NK-92 (cell line): ENCODE results near the gene PIP4K2A.

Experiments
- DNase-seq: peaks from one replicate; lab custom pipeline; 2025; ENCODE audit not compliant: unreplicated experiment; lab: John Stamatoyannopoulos, UW

The PIP4K2A gene

DNA sequence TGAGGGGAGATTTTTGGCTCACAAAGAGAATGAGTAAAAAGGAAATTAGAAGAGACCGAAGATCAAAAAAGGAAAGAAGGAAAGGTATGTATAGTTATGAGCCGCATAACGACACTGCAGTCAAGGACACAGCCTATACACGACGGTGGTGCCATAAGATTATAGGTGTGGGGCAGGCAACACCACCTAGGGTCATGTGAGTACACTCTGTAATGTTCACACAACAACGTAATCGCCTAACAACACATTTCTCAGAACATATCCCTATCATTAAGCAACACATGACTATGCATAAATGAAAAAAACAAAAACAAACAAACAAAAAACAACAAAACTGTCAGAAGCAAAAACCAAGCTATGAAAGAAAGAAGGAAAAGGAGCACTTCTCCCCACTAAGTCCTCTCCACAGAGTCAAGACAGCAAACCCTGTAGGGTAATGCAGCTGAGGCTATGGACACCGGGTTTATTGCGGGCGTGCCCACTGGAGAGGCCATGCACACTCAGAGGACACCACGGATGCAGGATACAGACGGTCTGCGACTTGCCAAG, 45.1 kb downstream of the PIP4K2A start:
- no peak for DNase-seq

DNA sequence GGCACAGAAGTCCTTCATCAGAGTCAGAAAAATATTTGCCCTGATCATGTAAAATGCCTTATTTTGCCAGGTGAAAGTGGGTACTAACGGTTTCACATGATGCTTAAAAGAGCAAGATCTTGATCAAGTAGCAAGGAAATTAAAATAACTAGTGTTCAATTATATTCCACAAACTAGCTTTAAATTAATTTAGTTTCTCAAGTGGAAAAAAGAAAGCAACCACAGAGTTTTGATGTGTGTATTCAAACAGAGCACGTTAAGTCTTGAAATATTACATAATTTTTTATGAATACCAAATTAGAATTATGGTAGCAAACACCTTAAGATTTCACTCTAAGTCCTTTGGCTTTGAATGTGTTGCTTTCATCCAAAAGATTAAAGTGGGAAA, 47.3 kb downstream of the PIP4K2A start:
- no peak for DNase-seq

DNA sequence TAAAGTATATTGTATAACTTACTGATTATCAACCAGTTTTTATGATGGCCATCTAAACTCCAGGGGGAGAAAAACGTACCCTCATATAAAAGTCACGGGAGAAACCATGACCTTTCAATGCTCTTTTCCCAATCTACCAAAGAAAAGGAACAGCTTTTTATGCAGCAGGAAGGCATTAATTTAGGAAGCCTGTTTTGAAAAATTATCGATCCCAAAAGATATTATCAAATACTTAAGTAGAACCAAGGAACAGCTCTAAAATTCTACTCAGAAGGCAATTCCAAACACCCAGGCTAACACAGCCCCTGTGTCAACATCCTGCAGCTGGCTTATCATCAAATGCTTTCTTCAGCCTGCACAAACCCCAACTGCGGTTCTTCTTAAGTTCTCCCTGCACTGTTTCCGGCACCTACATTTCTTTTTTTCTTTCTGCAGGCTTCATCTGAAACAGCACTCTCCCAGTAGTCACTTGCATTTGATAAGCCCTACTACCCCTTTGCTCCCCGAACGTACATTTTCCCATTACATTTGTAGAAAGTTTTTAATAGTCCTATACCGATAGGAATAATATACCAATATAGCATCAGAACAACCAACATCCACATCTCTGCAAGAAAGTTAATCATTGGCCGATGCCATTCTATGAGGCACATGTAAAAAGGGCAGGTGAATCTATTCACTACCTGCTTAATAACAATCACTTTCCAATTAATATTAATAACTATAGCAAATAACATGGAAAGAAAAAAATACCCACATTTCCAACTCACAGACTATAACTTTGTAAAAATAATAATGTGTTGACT, 47.9 kb downstream of the PIP4K2A start:
- DNase-seq = no peak

DNA sequence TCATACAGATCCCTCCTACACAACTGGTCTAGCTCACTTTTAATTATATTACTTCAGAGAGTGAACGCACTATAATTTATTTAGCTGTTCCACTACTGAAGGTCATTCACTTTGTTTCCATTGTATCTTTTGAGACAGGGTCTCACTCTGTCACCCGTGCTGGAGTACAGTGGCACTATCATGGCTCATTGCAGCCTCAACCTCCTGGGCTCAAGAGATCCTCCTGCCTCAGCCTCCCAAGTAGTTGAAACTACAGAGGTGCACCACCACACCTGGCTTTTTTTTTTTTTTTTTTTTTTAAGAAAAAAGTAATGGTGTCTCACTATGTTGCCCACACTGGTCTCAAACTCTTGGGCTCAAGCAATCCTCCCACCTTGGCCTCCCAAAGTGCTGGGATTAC, 49.0 kb downstream of the PIP4K2A start:
- DNase-seq = no peak

DNA sequence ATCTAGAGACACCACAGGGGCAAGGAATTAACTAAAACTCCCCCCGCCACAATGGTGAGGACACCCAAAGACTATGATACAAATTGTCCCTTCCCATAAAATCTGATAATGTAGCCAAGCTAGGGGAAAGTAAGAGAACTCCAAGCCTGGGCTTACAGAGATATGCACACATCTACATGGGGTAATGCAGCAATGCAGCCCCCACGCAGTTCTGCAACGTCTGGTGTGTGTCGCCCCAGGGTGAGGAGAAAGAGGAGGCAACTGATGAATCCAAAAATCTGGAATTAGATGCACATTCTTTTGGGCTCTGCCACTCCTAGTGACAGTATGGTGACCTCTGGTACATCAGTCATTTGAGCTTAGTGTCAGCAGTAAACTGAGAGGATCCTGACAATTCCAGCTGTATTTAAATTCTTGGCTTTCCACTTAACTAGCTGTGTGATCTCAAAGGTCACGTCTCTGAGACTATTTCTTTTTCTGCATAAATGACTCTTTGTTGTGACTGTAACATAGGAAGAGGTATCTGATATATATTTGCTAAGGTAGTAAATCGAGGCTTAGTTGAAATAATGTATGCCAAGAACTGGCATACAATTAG, 51.5 kb downstream of the PIP4K2A start:
- DNase-seq = no peak

DNA sequence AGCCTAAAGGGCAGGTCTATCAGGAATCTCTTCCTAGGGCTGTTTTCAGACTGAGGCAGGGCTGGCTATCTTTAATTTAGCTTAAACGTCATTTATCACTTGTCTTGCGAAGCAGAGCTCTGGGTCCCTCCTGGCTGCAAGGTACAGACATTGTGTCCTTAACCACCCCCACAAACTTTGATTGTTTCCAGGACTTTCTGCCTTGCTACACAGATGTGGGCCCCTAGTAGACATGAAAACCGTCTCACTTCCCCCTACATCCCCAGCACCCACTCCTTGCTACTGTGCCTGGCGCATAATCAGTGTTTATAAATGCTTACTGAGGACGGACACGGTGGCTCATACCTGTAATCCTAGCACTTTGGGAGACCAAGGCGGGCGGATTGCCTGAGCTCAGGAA, 54.5 kb downstream of the PIP4K2A start:
- no peak for DNase-seq

DNA sequence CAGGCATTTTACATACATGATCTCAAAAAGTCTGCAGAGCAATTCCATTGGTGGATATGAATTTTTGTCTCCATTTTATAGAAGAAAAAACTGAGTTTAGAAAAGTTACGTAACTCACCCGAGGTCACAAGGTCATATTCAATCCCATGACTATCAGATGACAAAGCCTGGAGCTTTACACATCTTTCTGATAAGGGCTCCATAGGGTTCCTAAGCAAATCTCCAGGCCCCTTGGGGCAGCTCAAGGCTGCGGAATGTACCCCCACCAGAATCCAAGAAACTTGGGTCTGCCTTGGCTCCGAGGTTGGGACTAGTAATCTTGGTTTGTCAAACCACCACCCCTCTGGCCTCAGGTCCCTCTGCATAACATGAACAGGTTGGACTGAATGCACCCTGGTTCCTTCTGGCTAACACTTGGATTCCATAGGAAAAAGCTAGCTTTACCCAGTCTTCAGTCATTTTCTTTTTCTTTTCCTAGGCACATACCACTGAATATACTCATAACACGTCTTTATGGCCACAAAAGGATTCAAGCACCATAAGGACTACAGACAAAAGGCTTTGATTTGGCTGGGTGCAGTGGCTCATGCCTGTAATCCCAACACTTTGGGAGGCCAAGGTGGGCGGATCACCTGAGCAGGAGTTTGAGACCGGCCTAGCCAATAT, 55.5 kb downstream of the PIP4K2A start:
- DNase-seq = no peak

DNA sequence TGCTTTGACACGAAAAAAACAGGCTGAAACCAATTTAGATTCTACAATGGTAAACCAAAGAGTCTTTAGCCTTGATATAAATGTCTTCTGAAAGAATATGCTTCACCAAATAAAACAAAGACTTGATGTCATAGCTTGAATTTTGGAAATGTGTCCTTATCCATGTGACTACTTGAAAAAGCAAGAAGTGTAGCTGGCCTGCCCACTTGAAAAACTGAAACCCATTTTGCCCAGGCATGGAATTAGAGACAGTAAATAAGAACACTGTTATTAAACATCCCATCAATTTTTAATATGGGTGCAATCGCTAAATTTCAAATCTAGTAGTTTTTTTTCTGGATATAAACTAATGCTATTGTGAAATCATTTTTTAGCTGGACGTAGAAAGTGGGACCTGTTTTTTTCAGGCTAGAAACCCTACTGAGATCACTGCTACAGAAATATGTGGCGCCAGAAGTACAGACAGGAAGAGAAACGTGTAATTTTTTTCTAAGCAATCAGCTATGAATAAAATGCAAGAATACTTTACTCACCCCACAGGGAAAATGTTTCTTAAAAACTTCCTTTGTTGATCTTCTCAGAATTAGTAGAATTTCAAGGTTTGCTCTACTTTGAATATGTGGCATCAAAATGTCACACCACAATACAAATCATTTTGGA, 56.7 kb downstream of the PIP4K2A start:
- no peak for DNase-seq

DNA sequence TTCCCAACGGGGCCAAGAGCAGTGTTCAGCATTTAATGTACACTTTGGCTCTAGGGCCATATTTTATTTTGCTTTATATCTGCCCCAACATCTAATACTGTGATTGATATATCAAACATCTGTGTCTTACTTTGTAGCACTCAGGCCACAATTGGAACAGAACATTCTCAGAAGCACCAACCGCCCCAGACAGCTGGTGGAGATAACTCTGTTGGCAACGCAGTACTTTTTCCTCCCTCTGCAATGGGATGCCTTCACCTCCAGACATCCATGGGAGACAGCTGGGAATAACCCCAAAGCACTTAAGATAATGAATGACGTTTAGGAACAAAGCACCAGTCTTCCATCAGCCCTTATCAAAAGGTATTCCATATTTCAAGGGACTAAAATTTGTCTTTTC, 57.4 kb downstream of the PIP4K2A start:
- DNase-seq = no peak

DNA sequence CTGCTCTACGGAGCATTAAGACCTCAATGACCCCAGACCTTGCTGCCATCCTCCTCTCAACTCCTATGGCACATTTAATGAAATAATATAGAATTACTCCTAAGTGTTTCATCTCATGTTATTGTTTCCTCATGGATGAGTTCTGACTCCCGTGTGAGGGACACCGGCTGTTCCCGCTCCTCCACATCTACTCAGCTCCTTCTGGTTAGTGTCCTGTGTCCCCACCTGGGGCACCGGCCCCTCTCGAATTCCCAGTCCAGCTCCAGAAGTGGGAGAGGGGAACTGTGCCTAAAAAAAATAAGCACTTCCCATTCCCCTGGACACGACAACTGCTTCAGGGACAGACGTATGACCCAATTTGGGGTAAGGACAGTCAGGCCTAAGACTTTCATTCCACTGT, 58.3 kb downstream of the PIP4K2A start:
- no peak for DNase-seq

DNA sequence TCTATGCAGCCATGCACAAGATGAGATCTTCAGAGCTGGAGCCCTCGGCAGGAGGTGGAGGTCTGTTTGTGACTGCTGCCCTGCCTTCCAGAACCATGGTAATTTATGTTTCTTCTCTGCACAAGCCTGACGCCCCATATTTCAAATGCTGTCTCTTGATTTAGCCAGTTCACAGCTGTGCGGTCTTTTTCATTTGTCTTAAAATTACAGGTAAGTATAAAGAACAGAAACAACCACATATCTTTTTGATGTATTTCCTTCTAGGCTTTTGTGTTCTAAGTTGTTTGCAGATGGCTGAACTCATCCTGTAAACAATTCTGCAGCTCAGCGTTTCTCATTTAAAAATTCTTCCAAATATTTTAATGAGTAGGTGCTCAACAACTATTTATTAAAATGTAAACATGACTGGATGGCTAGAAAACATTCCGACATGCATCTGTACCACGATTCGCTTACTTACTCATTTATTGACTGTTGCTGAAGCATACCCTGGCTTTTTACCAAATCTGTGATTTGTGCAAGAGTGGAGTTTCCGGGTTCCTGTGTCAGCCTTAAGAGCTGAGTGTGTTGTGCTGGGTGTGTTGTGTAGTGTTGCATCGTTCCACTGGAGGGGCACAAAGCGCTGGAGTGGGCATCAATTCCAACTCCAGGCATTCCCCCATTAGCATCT, 58.9 kb downstream of the PIP4K2A start:
- DNase-seq = no peak

DNA sequence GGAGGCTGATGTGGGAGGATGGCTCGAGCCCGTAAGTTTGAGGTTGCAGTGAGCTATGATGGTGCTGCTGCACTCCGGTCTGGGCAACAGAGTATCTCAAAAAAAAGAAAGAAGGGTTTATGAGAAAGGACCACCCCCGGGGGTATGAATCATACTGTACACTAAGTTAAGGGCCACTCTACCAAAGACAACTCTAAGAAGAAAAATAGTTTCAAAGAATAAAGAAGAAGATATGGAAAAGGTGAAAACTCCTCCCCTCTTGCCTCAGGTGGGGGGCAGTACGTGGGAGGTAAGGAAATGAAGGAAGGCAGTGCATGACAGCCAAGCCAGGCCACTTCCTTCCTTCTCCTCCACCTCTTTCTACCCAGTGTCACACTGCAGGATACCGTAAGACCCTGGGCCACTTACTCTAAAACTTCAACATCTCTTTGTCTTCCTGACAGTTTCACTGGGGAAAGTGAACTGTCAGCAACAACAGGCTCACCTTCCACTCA, 61.3 kb downstream of the PIP4K2A start:
- DNase-seq = no peak

DNA sequence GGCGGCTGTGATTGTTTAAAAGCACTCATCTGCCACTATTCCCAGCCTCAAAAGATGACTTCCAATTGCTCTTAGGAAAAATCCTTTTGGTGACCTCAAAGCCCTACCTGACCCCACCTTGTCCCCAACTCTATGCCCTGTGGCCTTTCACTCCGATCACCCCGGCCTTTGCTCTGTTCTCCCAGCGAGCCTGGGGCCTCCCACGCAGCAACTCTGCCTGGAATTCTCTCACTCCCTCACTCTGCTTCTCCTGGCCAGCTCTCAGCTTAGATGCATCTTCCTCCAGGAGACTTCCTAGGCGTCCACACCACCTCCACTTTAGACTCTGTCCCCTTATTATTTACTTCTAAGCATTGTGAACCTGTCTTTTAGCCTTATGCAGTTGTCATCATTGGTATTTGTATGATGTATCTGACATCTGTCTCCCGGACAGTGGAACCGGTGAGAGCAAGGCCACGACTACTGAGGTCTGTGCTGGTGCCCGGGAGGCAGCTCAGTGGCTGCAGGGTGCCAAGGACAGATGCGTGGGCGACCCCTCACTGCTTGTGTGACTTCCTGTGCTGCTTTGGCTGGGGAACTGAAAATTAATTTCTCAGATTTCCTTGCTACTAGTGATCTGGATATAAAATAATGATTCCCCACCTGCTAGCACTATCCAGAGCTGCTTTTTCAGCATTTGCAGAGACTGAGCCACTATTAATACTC, 63.0 kb downstream of the PIP4K2A start:
- DNase-seq = no peak

DNA sequence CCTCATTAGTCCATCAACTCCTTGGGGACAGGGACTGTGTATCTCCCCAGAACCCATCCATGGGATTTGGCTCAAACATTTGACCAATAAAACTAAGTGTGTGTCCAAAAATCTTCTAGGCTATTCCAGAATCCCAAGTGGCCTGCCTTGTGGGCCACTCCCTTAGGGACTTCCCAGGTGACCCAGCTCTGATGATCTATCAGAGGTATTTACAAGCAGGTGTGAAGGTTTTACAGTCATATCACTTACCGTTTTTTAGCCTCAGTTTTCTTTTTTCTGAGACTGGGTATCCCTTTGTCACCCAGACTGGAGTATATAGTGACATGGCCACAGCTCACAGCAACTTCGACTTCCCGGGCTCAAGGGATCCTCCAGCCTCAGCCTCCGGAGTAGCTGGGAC, 64.4 kb downstream of the PIP4K2A start:
- DNase-seq = no peak

DNA sequence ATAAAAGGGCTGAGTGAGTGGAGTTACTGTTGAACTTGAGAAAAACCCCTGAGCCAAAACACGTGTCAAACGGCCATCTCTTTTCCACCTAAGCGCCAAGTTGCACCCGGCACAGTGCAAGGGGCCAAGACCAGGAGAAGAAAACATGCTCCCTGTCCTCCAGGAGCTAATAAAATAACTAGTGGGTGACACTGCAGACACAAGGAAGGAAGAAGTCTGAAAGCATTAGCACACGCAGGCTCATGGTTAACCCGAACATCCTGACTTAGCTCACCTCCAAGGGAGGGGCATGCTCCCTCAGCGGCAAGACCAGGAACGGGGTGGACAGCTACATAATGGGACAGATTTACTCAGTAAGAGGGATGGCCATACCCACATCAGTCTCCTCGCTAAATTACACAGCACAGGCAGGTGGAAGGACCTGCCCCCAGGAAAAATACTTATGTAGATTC, 65.0 kb downstream of the PIP4K2A start:
- DNase-seq = no peak

DNA sequence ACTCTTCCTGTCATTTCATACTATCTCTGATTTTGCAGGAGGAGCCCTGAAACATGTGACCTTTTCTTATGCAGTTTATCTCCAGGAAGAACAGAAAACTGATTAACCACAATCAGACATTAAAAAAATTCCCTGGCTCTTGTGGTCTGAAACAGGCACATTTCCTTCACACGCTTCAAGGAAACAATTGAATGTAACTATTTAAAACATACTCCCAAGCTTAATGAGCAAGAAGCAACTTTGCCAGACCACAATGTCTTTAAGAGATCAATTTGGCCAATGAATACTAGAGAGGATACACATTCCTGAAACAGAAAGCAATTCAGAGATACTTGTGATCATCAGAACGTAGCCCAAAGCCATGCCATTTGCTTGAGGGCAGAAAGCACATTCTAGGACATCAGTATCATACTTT, 65.8 kb downstream of the PIP4K2A start:
- no peak for DNase-seq

DNA sequence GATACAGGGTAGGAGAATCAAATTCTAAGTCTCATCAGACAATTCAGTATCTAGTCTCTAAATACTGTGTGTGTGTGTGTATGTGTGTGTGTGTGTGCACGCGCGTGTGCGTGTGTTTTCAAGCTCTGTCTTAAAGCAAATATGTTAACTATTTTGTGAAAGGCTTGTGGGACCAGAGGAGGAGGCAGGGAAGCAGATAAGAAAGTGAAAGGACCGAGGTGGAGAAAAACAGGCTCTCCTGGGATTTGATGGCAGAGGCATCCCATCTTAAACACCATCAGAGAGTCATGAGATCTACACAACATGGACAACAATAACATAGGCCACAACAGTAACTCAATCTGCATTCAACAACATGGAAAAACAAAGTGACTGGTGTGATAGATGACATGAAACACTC, 67.1 kb downstream of the PIP4K2A start:
- no peak for DNase-seq

DNA sequence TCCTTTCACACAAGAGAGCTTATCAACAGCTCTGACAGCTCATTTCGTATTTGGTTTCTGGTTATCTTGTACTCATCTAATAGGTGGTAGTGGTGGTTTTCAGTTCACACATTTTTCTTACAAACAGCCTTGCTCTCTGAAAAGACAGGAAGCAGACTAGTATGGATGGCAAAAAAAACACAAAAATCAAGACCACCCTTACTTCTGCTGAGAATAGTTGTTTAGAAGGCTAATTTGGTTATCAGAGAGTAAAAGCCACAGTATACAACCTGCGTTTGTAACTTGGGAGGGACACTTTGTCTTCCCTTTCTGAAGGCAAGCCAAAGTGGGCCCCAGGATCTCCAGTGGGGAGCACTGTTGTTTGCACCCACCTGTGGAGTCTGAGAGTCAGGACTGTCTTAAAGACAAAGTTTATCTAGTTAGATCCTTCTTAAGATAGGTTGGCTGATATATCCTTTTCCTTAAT, 68.0 kb downstream of the PIP4K2A start:
- no peak for DNase-seq

DNA sequence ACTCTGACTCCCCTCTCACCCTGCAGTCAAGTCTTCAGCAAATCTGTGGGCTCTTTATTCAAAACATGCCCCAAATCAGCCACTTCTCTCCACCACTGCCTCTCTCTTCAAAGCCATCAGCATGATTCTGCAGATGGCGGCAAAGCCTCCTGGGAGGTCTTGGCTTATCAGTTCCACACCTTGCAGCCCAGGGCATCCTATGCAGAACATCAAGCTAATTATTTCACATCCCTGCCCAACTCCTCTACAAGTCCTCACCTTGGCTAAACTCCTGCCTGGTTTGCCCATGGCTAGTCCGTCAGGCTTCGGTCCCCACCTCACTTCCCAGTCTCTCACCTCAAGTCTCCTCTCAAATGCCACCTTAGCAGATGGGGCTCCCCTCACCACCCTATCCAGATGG, 70.2 kb downstream of the PIP4K2A start:
- DNase-seq = no peak

DNA sequence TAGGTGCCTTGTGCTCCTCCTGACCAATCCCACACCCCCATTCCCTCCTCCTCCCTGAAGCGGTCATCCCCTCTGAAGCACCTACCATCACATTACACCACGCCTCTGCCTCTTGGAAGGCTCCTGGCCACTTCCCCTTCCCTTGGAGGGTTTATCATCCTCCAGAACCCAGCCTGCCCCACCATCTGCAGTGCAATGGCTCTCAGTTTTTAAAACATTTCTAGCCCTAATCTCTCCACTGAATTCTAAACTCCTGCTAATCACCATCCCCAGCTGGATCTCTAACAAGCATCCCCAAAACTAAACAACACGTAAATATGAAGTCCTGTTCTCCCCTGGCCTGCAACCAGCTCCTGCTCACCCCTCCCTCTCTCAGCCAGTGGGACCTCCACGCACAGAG, 70.6 kb downstream of the PIP4K2A start:
- no peak for DNase-seq
